Hepatocyte (in vitro differentiated cells): ENCODE data around the gene TAS2R40.
"Not testable (repeated sequence)": the region's sequence is repeated elsewhere in the genome, so short reads cannot be mapped to it uniquely, and the experiment has no call there.

ENCODE experiments used
- CTCF ChIP-seq: fragments of 200-600 bp; sonication (generic); IDR thresholded peaks from 2 replicates; pipeline ENCODE4 v1.5.1; 2016; ENCODE audit warnings: antibody characterized with exemption, mild to moderate bottlenecking; ENCODE audit not compliant: poor library complexity
- EZH2 ChIP-seq: fragments of 200-600 bp; sonication (generic); IDR thresholded peaks from 2 replicates; pipeline ENCODE4 v1.6.1; 2016; ENCODE audit warnings: antibody characterized with exemption, mild to moderate bottlenecking, borderline replicate concordance
- EZH2phosphoT487 ChIP-seq: fragments of 200-600 bp; sonication (generic); IDR thresholded peaks from one replicate; pipeline ENCODE4 v1.6.1; 2018; ENCODE audit warnings: antibody characterized with exemption, mild to moderate bottlenecking, low read depth, moderate library complexity; ENCODE audit not compliant: unreplicated experiment, severe bottlenecking

GRCh38 chr7:143213478-143213877, 8.4 kb upstream of the TAS2R40 start:
- not testable (repeated sequence) for TF ChIP-seq CTCF, EZH2phosphoT487, EZH2
